ENCODE results near the gene CDH18. TPM values are rescaled to one million over a fixed set of nuclear protein-coding genes. Genes with fewer than 3 reads are reported as not detected.
A peak's percentile ranks its signal among the peaks of the same experiment; 100 is the strongest.
"Not testable (repeated sequence)": the region's sequence is repeated elsewhere in the genome, so short reads cannot be mapped to it uniquely, and the experiment has no call there.

The CDH18 gene
- total RNA-seq, 2 donors from 2014 or later: 0.78 to 2.0 TPM

DNA sequence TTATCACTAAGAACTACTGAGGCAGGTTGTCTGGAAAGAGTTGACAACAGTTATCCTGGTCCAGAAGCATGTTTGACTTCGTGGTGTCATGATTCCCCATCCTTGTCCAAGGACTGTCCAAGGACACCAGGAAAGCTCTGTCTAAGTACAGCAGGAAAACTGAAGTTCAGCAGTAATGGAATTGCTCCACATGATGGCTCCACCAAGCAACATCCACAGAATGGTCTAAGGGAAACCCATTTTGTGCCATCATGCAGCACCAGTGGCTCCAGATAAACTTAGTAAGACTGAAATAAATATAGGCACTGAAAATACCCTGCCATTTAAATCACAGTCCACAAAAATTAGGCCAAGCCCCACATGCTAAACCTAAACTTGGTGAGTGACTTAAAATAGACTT lies 192.8 kb downstream of the CDH18 start:
- intact Hi-C loops (cut with DNase I): no loop called here
- ATAC-seq (no peak), DNase-seq (no peak)
- no peak for TF ChIP-seq POLR2A (IDR thresholded peaks at IDR 0.05)
- TF ChIP-seq, protein P1, sequence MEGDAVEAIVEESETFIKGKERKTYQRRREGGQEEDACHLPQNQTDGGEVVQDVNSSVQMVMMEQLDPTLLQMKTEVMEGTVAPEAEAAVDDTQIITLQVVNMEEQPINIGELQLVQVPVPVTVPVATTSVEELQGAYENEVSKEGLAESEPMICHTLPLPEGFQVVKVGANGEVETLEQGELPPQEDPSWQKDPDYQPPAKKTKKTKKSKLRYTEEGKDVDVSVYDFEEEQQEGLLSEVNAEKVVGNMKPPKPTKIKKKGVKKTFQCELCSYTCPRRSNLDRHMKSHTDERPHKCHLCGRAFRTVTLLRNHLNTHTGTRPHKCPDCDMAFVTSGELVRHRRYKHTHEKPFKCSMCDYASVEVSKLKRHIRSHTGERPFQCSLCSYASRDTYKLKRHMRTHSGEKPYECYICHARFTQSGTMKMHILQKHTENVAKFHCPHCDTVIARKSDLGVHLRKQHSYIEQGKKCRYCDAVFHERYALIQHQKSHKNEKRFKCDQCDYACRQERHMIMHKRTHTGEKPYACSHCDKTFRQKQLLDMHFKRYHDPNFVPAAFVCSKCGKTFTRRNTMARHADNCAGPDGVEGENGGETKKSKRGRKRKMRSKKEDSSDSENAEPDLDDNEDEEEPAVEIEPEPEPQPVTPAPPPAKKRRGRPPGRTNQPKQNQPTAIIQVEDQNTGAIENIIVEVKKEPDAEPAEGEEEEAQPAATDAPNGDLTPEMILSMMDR (IDR thresholded peaks at IDR 0.05): peak in 1 of 7 experiments; percentile 18
- no peak overlapping the region for H3K27ac ChIP-seq
- H3K27me3 ChIP-seq: no peaks in the 10 kb centered on the region
- no peaks in the 10 kb centered on the region for H3K36me3 ChIP-seq (replicated peaks in 1 of 2; ENCODE audit: insufficient read depth in 1 of 2, low read depth in 2 of 2)
- no peak overlapping the region for H3K4me3 ChIP-seq
- H3K4me1 ChIP-seq: no peaks in the 10 kb centered on the region
- H3K9me3 ChIP-seq: no peaks in the 10 kb centered on the region
- WGBS, 2 donors: 35 to 50% methylated on average over 1 of the region's 1 CpG

DNA sequence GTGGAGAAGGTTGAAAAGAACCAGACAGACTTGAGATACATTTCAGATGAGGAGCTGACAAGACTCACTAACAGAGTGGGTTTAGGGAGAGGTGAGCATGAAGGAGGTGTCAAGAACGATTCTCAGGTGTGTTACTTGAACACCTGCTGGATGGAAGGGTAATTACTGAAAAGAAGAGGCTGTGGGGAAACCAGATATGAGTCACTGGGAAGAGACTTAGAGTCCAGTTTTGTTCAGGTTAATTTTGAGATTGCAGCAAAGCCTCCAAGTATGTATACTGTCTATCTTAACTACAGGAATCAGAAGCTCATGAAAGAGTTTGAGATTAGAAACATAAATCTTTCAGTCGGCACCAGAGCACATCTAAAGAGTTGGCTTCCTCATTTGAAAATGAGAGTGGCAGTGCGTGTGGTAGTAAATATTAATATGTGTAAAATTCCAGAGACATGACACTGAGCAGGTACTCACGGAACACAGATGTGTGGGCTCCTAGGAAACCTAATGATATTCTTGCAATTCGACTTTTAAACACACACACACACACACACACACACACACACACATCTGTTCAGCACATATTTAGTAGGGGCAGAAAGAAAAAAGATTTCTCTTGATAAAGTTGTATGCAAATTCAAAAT lies 197.1 kb downstream of the CDH18 start:
- Histone ChIP-seq H3K27ac (no peak overlapping the region), H3K27me3 (no peaks in the 10 kb centered on the region), H3K9me3 (no peaks in the 10 kb centered on the region), H3K36me3 (replicated peaks in 1 of 2; ENCODE audit: insufficient read depth in 1 of 2, low read depth in 2 of 2) (no peaks in the 10 kb centered on the region), H3K4me3 (no peak overlapping the region), H3K4me1 (no peaks in the 10 kb centered on the region)
- no peak for ATAC-seq
- intact Hi-C loops (cut with DNase I): no loop called here
- TF ChIP-seq POLR2A (IDR thresholded peaks at IDR 0.05): no peak
- TF ChIP-seq, protein P1 (IDR thresholded peaks at IDR 0.05): no peak
- WGBS, 2 donors: 44 to 45% methylated on average over 5 of the region's 5 CpGs
- DNase-seq: no peak

DNA sequence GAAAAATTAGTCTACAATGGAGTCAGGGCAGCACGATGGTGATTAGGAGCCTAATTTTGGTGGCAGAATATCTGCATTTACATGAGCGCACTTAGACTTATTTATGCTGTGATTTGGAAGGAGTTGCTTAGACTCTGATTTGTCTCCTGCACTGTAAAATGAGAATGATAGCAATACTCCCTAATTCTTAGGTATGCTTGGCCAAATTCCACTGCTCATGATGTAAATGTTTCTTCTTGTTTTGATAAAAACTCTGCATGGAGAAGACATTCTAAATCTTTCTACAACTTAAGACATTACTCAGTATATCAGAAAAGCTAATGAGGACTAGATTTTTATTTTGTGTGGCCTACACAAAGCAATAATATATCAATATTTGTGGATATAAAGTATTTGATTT lies 205.4 kb downstream of the CDH18 start:
- no peaks in the 10 kb centered on the region for H3K4me1 ChIP-seq
- no peaks in the 10 kb centered on the region for H3K27me3 ChIP-seq
- no peak overlapping the region for H3K27ac ChIP-seq
- no peak for ATAC-seq
- H3K36me3 ChIP-seq (replicated peaks in 1 of 2; ENCODE audit: insufficient read depth in 1 of 2, low read depth in 2 of 2): no peaks in the 10 kb centered on the region
- intact Hi-C loops (cut with DNase I): no loop called here
- DNase-seq: no peak
- 91 to 94% methylated on average over 2 of the region's 2 CpGs for WGBS, 2 donors
- no peak overlapping the region for H3K4me3 ChIP-seq
- no peak for TF ChIP-seq POLR2A (IDR thresholded peaks at IDR 0.05)
- TF ChIP-seq, protein P1 (IDR thresholded peaks at IDR 0.05): no peak
- no peaks in the 10 kb centered on the region for H3K9me3 ChIP-seq

DNA sequence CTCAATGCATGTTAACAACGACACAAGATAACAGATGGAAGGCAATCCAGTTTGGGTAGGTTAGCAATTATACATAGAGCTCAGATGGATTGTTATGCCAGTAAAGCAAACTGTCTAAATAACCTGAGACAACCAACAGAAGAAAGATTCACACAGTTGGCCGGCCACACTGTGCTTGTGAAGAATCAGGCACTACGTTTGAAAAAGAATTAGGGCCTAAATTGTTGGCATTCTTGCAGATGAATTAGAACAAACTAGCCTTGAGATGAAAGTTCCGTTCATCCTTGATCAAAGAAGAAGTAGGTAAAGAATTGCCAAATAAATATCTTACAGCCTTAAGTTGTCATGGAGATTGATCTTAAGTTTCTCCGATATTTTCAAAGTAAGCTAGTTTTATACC lies 210.6 kb downstream of the CDH18 start:
- Histone ChIP-seq H3K27me3 (no peaks in the 10 kb centered on the region), H3K27ac (no peak overlapping the region), H3K36me3 (replicated peaks in 1 of 2; ENCODE audit: insufficient read depth in 1 of 2, low read depth in 2 of 2) (no peaks in the 10 kb centered on the region), H3K4me3 (no peak overlapping the region), H3K4me1 (no peaks in the 10 kb centered on the region), H3K9me3 (no peaks in the 10 kb centered on the region)
- no peak for TF ChIP-seq POLR2A (IDR thresholded peaks at IDR 0.05)
- TF ChIP-seq, protein P1 (IDR thresholded peaks at IDR 0.05): no peak
- DNase-seq (no peak), ATAC-seq (no peak)
- 74 to 76% methylated on average over 5 of the region's 5 CpGs for WGBS, 2 donors
- intact Hi-C loops (cut with DNase I): no loop called here

DNA sequence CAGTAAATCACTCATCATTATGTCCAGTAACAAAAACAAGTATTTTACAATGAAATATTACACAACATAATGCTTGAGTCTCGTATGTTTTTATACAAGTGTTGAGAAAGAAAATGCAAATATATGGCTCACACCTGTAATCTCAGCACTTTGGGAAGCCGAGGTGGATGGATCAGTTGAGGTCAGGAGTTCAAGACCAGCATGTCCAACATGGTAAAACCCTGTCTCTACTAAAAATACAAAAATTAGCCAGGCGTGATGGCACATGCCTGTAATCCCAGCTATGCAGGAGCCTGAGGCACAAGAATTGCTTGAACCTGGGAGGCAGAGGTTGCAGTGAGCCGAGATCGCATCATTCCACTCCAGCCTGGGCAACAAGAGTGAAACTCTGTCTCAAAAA lies 211.1 kb downstream of the CDH18 start:
- H3K27ac ChIP-seq; H3K4me1 ChIP-seq; intact Hi-C loops (cut with DNase I); H3K36me3 ChIP-seq (replicated peaks in 1 of 2; ENCODE audit: insufficient read depth in 1 of 2, low read depth in 2 of 2); H3K27me3 ChIP-seq; H3K9me3 ChIP-seq; DNase-seq; H3K4me3 ChIP-seq; ATAC-seq: not testable (repeated sequence)
- WGBS, 2 donors: 84 to 90% methylated on average over 5 of the region's 5 CpGs

All from body of pancreas (tissue), 4 donors.